HG02678 (cell line): Measurements from ENCODE around the gene C3orf70.
A peak's percentile ranks its signal among the peaks of the same experiment; 100 is the strongest.

ENCODE experiments used
- ATAC-seq: cut with Tn5 transposase; IDR thresholded peaks from one replicate; pipeline ENCODE4 v1.9.1; 2021; ENCODE audit warnings: mild to moderate bottlenecking, moderate library complexity; ENCODE audit not compliant: unreplicated experiment

Gene C3orf70

GRCh38 chr3:185152410-185153170 is at the start of gene C3orf70:
Gene C3orf70 (minus strand): TSS chr3:185153060. CDS start chr3:185152823, 237 bp downstream.
- peak; percentile 58 for ATAC-seq

GRCh38 chr3:185200639-185201038 is 47.8 kb upstream of the C3orf70 start:
- ATAC-seq: no peak

- ATAC-seq: no peak
These were observed 46.8 kb upstream of the C3orf70 start for GRCh38 chr3:185199671-185200070.

GRCh38 chr3:185199206-185199605 is 46.3 kb upstream of the C3orf70 start:
- ATAC-seq: no peak

GRCh38 chr3:185197068-185197467 is 44.2 kb upstream of the C3orf70 start:
- no peak for ATAC-seq

GRCh38 chr3:185195652-185196051 is 42.8 kb upstream of the C3orf70 start:
- ATAC-seq: no peak

- no peak for ATAC-seq
These were observed 36.0 kb upstream of the C3orf70 start for GRCh38 chr3:185188816-185189215.

- no peak for ATAC-seq
These were observed 34.5 kb upstream of the C3orf70 start for GRCh38 chr3:185187391-185187790.

GRCh38 chr3:185176750-185177359 is 24.0 kb upstream of the C3orf70 start:
- ATAC-seq: no peak

GRCh38 chr3:185175370-185175987 is 22.6 kb upstream of the C3orf70 start:
- ATAC-seq: peak; percentile 80

GRCh38 chr3:185172086-185173049 is 19.5 kb upstream of the C3orf70 start:
- no peak for ATAC-seq

- no peak for ATAC-seq
These were observed 11.8 kb upstream of the C3orf70 start for GRCh38 chr3:185164428-185165217.

GRCh38 chr3:185162634-185163033 is 9.8 kb upstream of the C3orf70 start:
- ATAC-seq: no peak

- no peak for ATAC-seq
These were observed 8.9 kb upstream of the C3orf70 start for GRCh38 chr3:185161761-185162160.

GRCh38 chr3:185157347-185157746 is 4.5 kb upstream of the C3orf70 start:
- no peak for ATAC-seq

GRCh38 chr3:185155678-185156077 is 2.8 kb upstream of the C3orf70 start:
- ATAC-seq: no peak

GRCh38 chr3:185153861-185154629 is 1.2 kb upstream of the C3orf70 start:
- no peak for ATAC-seq

GRCh38 chr3:185153171-185153771 is 411 bp upstream of the C3orf70 start:
- ATAC-seq: no peak

- ATAC-seq: no peak
These were observed 873 bp downstream of the C3orf70 start for GRCh38 chr3:185151964-185152409.
